GM04503 (cell line): ENCODE results near the gene TMED9.
"Not testable (repeated sequence)": the region's sequence is repeated elsewhere in the genome, so short reads cannot be mapped to it uniquely, and the experiment has no call there.

Experiments
- DNase-seq: peaks from one replicate; pipeline ENCODE4 v3.0.0-alpha.2; 2012; ENCODE audit warnings: low read depth

TMED9 gene

DNA sequence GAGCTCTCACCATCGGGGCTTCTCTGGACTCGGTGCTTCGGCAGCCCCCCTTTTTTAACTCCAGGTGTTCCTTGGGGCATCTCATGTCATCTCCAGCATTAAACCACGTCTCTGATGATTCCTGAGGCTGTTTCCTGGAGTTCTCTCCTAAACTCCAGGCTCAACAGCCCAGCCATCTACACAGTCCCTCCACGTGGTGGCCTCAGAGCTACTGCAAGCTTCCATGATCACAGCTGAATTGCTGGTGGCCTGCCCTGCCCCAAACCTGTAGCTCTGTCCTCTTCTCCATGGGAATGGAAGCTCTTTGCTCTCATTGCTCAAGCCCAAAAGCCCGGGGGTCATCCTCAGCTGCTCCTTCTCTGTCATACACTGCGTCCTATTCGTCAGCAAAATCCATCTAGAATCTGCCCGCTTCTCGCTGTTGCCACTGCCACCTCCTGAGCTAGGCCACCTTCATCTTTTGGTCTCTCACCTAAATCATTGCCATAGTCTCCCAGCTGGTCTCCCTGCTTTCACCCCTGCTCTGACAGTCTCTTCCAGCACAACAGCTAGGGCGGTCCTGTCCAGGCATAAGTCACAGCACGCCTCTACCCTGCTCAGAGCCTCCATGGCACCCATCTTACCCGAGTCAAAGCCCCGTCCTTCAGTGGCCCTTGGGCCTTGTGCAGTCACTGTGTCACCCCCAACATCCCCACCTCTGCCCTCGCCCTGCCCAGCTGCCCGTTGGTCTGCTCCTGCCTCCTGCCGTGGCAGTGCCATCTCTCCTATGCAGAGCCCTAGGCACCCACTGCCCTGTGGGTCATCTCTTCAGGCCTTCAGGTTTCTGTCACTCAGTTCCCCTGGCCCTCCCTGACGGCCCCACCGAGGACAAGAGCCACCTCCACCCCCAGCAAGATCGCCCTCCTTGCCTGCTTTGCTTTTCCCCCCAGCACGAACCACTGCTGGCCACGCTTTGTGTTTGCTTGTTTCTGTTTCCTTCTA lies 14.4 kb downstream of the TMED9 start:
- DNase-seq, result no peak

DNA sequence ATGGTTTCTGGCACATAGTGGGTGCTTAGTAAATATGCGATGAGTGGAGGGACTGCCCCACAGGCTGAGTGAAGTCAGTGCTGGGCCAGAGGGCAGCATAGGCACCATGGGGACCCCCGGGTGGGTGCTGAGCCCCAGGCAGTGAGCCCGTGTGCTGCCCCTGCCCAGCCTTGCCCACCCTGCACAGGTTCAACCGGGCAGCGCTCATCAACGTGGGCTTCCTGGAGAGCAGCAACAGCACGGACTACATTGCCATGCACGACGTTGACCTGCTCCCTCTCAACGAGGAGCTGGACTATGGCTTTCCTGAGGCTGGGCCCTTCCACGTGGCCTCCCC lies 15.1 kb downstream of the TMED9 start:
- DNase-seq, result no peak

DNA sequence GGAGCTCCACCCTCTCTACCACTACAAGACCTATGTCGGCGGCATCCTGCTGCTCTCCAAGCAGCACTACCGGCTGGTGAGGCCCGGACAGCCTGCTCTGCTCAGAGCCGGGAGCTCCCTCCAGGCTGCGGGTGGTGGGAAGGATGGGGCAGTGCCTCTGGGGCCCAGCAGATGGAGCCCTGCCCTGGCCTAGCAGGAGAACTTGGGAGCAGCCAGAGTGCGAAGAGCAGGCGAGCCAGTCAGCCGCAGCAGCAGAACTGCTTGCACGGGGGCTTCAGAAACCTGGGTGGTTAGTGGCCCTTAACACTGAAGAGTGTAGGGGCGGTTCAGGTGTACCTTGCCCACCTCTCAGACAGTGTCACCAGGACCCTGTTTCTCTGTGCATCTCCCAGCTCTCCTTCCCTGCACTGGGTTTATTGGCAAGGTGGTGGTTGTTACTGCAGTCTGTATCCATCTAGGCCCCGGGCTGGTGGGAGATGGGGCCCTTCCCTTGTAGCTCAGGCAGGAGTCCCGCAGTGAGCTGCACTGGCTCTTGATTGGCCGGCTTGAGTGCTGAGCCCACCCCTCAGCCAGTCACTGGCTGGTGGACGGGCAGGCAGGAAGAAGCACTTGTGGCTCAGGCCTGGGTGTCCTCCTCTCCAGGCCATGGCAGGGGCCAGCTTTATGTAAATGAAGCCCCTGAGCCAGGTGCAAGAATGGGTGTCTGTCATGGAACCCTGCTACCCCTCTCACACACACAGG lies 15.6 kb downstream of the TMED9 start:
- no peak for DNase-seq

DNA sequence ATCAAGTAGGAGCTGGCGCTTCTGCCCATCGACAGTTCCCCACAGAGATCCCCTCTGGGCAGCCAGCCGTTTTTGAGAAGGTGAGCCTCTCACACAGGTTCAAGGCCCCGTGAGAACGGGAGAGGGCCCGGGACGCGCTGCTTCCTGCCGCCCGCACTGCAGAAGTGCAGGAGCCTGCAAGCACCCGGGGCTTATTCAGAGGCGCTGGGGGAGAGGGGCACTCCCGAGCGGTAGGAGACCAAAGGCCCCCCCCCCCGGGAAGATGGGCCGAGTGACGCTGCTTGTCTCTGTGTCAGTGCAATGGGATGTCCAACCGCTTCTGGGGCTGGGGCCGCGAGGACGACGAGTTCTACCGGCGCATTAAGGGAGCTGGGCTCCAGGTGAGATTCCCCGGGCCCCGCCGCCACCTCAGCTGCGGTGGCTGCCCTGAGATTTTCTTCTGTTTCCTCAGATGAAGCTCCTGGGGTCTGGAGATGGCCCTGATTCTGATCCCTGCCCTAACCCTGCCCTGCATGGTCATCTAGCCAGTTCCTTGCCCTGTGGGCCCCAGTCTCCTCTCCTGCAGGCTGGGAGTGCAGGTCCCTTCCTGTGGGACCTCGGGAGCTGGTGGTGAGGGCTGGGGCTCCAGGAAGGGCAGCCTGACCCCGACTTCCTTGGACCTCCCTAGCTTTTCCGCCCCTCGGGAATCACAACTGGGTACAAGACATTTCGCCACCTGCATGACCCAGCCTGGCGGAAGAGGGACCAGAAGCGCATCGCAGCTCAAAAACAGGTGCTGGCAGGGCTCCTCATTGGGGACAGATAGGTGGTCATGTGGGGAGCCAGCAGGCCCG lies 16.5 kb downstream of the TMED9 start:
- no peak for DNase-seq

- no peak for DNase-seq
Observed at GRCh38 chr5:177609076-177610059, 17.4 kb downstream of the TMED9 start.

DNA sequence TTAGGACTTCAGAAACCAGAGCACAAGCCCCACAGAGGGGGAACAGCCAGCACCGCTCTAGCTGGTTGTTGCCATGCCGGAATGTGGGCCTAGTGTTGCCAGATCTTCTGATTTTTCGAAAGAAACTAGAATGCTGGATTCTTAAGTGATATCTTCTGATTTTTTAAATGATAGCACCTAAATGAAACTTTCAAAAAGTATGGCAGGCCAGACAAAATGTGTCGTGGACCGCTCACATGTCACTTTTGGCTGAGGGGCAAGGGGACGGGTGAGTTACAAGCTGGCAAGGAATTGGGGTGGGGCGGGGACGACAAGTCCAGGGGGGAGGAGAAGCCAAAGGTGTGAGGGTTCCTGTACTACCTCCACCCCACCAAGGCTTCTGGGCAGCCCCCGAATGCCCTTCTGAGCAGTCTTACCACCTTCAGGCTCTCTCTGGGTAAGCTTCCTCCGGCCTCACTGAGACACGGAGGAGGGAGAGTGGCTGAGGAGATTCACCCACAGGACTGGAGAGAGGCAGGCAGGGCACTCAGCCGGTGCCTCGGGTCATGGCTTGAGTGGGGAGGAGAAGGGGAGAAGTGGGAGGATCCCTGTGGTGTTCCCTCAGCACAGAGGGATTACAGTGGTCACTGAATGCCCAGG lies 18.2 kb downstream of the TMED9 start:
- DNase-seq, result no peak

DNA sequence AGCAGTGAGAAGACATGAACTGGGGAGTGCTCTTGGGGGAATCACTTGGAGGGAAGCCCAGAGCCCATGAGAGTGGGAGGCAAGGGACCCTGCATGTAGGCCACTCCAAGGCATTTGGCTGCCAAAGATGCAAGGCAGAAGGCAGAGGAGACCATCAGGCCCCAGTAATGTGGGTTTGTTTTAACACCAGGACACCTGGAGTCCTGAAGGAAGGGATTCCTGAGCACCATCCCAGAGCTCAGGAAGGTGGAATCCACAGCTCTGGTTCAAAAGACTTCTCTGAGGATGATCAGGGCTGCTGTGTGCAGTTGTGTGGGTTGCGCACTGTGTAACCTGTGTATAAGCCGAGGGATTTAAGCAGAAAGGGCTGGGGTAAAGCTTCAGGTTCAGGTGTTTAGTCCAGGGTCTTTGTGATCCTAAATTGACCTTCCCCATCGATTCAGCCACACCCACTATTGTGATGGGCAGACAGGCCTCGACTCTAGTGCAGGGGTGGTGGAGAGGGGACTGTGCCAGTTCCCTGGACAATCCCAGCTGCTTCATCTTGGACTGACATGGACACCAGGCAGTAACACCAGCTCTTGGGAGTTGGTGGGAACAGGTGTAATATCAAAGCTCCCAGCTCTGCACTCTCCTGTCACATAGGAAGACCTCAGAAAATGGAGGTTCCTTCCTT lies 18.9 kb downstream of the TMED9 start:
- DNase-seq, result no peak

GRCh38 chr5:177611446-177612214 lies 19.6 kb downstream of the TMED9 start:
- DNase-seq, result no peak

- DNase-seq, result no peak
Observed at GRCh38 chr5:177612215-177612673, 20.2 kb downstream of the TMED9 start.

GRCh38 chr5:177620560-177620959 lies 28.6 kb downstream of the TMED9 start:
- DNase-seq, result no peak

DNA sequence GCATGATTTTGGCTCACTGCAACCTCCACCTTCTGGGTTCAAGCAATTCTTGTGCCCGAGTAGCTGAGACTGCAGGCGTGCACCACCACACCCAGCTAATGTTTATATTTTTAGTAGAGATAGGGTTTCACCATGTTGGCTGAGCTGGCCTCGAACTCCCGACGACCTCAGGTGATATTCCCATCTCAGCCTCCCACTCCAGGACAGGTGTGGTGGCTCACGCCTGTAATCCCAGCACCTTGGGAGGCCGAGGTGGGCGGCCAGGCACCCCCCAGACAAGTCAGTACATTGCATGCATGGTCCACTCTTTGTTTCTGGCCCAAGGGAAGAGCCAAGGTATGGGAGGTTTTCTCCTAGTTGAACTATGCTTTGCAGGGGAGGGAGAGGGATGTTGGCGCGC lies 32.2 kb downstream of the TMED9 start:
- DNase-seq, result not testable (repeated sequence)

DNA sequence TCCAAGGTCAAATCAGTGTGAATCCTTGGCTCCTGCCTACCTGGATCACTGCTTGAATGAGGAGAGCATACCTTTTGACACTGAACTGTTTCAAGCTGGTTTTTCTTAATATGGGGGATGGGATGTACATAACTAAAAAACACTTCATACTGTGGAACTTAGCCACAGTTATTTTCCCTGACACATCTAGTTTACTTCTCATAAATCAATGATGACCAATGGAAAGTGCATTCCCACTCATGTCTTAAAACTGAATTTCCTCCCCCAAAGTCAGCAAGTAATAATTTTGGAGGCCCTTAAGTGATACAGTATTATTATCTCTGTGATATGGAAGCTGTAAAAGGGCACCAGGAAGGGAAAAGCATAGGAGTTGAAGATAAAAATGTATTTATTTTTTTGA lies 38.2 kb downstream of the TMED9 start:
- not testable (repeated sequence) for DNase-seq

- DNase-seq, result not testable (repeated sequence)
Observed at GRCh38 chr5:177634912-177635311, 42.9 kb downstream of the TMED9 start.

DNA sequence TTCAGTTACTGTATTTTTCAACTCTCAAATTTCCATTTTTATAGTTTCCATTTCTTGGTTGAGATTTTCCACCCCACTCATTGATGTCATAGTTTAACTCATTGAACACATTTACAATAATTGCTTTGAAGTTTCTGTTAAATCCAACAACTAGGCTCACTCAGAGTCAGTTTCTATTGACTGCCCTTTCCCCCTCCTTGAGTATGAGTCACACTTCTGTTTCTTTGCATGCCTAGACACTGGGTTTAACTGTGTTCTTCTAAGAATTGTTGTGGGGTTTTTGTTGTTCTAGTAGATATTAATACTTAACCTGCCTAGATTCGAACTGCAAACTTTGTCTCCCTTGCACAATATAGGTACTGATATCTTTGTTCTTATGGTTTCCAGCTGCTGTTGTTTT lies 53.5 kb downstream of the TMED9 start:
- DNase-seq, result not testable (repeated sequence)
